AG10803 (cell line): Measurements from ENCODE around the gene KIF5A.
A peak's percentile ranks its signal among the peaks of the same experiment; 100 is the strongest.
"Not testable (repeated sequence)": the region's sequence is repeated elsewhere in the genome, so short reads cannot be mapped to it uniquely, and the experiment has no call there.

Experiments
- DNase-seq: peaks from one replicate; pipeline ENCODE4 v3.0.0; 2010; ENCODE audit warnings: low read depth
- H3K4me3 ChIP-seq: 2 replicates; pipeline ENCODE4 v1.5.1; 2011; ENCODE audit warnings: mild to moderate bottlenecking, low read length, control low read depth
- TF ChIP-seq, protein P1 (sequence below): conservative IDR thresholded peaks from 2 replicates; pipeline ENCODE4 v1.5.1; 2011; ENCODE audit warnings: mild to moderate bottlenecking, low read length, control low read depth, inconsistent platforms

KIF5A gene

DNA sequence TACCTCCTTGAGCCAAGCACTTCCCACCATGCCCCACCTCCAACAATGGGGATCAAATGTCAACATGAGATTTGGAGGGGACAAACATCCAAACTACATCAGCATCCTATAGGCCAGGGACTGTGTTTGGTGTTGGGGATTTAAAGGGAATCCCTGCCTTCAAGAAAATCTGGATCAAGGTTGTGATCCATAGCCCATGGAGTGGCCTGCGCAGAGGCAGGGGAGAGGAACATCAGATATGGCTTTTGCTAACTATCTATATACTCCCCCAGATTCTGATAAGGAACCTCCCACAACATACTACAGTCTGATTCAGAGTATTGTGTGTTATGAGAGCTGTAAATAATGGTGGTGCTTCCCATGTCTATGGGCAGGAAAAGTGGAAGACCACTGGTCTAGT is 5.1 kb downstream of the KIF5A start:
- H3K4me3 ChIP-seq = no peak overlapping the region
- TF ChIP-seq, protein P1, sequence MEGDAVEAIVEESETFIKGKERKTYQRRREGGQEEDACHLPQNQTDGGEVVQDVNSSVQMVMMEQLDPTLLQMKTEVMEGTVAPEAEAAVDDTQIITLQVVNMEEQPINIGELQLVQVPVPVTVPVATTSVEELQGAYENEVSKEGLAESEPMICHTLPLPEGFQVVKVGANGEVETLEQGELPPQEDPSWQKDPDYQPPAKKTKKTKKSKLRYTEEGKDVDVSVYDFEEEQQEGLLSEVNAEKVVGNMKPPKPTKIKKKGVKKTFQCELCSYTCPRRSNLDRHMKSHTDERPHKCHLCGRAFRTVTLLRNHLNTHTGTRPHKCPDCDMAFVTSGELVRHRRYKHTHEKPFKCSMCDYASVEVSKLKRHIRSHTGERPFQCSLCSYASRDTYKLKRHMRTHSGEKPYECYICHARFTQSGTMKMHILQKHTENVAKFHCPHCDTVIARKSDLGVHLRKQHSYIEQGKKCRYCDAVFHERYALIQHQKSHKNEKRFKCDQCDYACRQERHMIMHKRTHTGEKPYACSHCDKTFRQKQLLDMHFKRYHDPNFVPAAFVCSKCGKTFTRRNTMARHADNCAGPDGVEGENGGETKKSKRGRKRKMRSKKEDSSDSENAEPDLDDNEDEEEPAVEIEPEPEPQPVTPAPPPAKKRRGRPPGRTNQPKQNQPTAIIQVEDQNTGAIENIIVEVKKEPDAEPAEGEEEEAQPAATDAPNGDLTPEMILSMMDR = no peak
- no peak for DNase-seq

DNA sequence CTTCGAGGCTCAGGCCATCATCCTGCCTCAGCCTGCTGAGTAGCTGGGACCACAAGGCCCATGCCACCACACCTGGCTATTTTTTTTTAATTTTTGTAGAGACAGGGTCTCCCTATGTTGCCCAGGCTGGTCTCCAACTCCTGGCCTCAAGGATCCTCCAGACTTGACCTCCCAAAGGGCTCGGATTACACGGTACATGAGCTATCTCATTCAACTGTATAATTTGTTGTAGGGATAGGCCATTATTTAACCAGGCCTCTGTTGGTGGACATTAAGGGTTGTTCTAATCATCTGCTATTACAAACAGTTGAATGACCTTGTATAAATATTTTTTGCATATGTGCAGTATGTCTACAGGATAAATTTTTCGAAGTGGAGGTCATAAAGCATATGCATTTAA is 9.0 kb downstream of the KIF5A start:
- DNase-seq = no peak
- TF ChIP-seq, protein P1 = no peak
- H3K4me3 ChIP-seq = no peak overlapping the region

DNA sequence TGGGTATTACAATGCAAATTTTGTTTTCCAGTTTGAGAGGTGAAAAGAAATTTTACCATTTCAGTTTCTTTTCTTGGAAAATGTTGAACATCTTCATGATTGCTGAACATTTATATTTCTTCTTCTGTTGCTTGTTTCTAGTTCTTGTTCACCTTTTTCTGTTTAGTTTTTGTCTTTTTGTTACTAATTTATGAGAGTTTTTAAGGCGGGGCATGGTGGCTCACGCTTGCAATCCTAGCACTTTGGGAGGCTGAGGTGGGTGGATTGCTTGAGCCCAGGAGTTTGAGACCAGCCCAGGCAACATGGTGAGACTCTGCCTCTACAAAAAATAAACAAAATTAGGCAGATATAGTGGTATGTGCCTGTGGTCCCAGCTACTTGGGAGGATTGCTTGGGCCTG is 10.7 kb downstream of the KIF5A start:
- H3K4me3 ChIP-seq = no peak overlapping the region
- TF ChIP-seq, protein P1 = no peak
- DNase-seq = no peak

DNA sequence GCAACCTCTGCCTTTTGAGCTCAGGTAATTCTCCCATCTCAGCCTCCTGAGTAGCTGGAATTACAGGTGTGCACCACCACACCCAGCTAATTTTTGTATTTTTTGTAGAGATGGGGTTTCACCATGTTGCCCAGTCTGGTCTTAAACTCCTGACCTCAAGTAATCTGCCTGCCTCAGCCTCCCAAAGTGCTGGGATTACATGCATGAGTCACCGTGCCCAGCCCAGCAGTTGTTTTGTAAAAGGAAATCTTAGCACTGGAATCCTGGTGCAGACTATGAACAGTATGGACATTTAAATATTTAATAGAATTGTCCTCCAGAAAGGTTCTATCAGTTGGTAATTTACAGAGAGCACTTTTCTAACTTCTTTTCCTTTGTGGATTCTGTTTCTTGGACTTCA is 11.3 kb downstream of the KIF5A start:
- H3K4me3 ChIP-seq = not testable (repeated sequence)
- DNase-seq = peak; percentile 19

DNA sequence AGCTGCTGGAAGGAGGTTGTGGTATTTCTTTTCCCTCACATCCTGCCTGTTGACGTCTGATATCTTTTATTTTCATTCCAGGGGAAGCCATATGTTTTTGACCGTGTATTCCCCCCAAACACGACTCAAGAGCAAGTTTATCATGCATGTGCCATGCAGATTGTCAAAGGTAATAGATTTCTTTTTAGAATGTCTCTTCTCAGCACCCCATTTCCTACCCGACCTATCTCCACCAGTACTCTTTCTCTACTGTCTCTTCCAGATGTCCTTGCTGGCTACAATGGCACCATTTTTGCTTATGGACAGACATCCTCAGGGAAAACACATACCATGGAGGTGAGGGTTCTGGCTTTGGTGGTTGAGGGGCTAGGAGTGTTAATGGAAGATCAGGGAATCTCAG is 13.5 kb downstream of the KIF5A start:
- TF ChIP-seq, protein P1 = no peak
- DNase-seq = no peak
- no peak overlapping the region for H3K4me3 ChIP-seq

DNA sequence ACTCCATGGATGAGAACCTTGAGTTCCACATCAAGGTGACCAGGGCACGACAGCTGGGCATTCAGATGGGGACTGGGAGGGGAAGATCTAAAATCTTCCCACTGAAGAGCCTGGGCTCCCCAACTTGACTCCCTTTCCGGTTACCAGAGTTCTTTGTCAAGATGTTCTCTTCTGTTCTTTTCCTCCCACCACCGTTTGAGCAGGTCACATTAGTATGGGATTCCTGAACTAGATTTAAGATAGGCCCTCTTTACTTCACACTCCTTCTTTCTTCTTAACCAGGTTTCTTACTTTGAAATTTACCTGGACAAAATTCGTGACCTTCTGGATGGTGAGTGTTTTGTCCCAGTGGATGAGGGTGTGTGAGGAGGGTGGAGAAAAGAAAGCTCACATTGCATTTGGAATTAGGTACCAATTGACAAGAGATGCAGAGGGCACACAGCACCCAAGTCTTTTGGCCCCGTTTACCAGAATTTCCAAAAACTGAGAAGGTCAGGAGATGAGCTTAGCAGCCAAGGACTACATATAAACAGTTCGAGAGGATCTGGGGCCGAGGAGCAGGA is 14.4 kb downstream of the KIF5A start:
- TF ChIP-seq, protein P1 = no peak
- no peak overlapping the region for H3K4me3 ChIP-seq
- DNase-seq = no peak

DNA sequence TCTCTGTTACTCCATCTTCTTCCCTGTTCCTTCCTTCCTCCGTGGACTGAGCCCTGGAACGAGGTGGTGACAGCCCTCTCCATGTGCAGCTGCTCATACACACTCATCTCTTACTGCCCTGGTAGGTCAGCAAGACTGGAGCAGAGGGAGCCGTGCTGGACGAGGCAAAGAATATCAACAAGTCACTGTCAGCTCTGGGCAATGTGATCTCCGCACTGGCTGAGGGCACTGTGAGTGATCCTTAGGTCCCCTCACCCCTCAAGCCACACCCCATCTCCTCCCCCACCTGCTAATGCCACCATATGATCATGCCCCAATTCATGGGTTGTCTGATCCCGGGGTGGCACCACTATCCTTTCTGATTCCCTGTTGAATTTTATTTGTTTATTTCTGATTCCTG is 19.0 kb downstream of the KIF5A start:
- no peak for DNase-seq
- no peak overlapping the region for H3K4me3 ChIP-seq
- TF ChIP-seq, protein P1 = no peak

DNA sequence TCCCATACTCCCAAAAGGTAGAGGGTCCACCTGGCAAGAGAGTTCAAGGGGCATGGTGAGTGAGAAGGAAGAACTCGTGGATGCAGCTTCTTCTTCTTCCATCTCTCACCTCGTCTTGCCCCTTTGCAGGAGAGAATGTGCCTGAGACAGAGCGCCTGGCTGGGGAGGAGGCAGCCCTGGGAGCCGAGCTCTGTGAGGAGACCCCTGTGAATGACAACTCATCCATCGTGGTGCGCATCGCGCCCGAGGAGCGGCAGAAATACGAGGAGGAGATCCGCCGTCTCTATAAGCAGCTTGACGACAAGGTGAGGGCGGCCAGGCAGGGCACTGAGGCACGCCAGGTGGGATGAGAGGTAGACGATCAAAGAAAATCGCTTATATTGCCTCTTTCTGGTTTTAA is 20.0 kb downstream of the KIF5A start:
- TF ChIP-seq, protein P1 = no peak
- no peak overlapping the region for H3K4me3 ChIP-seq
- no peak for DNase-seq

DNA sequence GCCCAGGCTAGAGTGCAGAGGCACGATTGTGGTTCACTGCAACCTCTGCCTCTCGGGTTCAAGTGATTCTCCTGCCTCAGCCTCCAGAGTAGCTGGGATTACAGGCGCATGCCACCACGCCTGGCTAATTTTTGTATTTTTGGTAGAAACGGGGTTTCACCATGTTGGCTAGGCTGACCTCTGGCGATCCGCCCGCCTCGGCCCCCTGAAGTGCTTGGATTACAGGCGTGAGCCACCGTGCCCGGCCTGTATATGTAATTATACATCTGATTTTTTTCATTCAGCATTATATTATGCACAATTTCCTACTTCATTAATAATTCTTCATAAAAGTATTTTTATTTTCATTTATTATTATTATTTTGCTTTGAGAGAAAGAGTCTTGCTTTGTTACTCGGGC is 20.6 kb downstream of the KIF5A start:
- DNase-seq, H3K4me3 ChIP-seq: not testable (repeated sequence)
